Lung (tissue), 12 donors: ENCODE data around the gene ZKSCAN5. TPM values are rescaled to one million over a fixed set of nuclear protein-coding genes. Genes with fewer than 3 reads are reported as not detected.
"Not testable (repeated sequence)": the region's sequence is repeated elsewhere in the genome, so short reads cannot be mapped to it uniquely, and the experiment has no call there.

Experiments
- ATAC-seq: fragments of 200-7000 bp; cut with Tn5 transposase; one replicate; pipeline ENCODE4 v1.9.1; 2020; ENCODE audit warnings: moderate number of reproducible peaks; ENCODE audit not compliant: insufficient read depth, low FRiP score
- DNase-seq, 3 donors: peaks; one replicate each; pipeline ENCODE4 v3.0.0-alpha.2; 2013 to 2017
- H3K27ac ChIP-seq, 2 donors: one replicate each; pipeline ENCODE4 v1.5.1; 2013; ENCODE audit warnings: mild to moderate bottlenecking in 2 of 2, moderate library complexity in 2 of 2, control low read depth in 1 of 2, inconsistent platforms in 1 of 2, low read depth in 1 of 2, low read length in 1 of 2
- H3K27me3 ChIP-seq, 3 donors: one replicate each; pipeline ENCODE4 v1.5.1; 2013; ENCODE audit warnings: low read length in 2 of 3; ENCODE audit not compliant: control insufficient read depth in 3 of 3, insufficient read depth in 3 of 3
- H3K36me3 ChIP-seq, 4 donors: one replicate each; pipeline ENCODE4 v1.5.1; 2013; ENCODE audit warnings: low read length in 4 of 4, mild to moderate bottlenecking in 1 of 4, moderate library complexity in 1 of 4; ENCODE audit not compliant: control insufficient read depth in 4 of 4, insufficient read depth in 4 of 4
- H3K4me1 ChIP-seq, 5 donors: one replicate each; pipeline ENCODE4 v1.5.1; 2013; ENCODE audit warnings: low read length in 5 of 5, mild to moderate bottlenecking in 2 of 5, moderate library complexity in 1 of 5; ENCODE audit not compliant: control insufficient read depth in 5 of 5, insufficient read depth in 5 of 5
- H3K4me3 ChIP-seq: one replicate; pipeline ENCODE4 v1.5.1; 2013; ENCODE audit warnings: mild to moderate bottlenecking, control low read depth, moderate library complexity
- H3K9ac ChIP-seq, 2 donors: one replicate each; pipeline ENCODE4 v1.5.1; 2013; ENCODE audit warnings: low read length in 2 of 2, control low read depth in 1 of 2; ENCODE audit not compliant: insufficient read depth in 1 of 2
- H3K9me3 ChIP-seq, 4 donors: one replicate each; pipeline ENCODE4 v1.5.1; 2013; ENCODE audit warnings: low read length in 3 of 4, mild to moderate bottlenecking in 1 of 4, moderate library complexity in 1 of 4; ENCODE audit not compliant: control insufficient read depth in 4 of 4, insufficient read depth in 3 of 4
- WGBS, 2 donors: extraction: QIAGEN DNeasy Blood & Tissue Kit; methylation state at CpG; one replicate each; pipeline ENCODE4 v1.1.7; 2013; 5-methylcytosine and 5-hydroxymethylcytosine counted together
- polyA plus RNA-seq, 2 donors: library from polyadenylated mRNA; stranded (reverse); fragments of 200-250 nt; gene quantifications; one replicate each; pipeline ENCODE4 v1.2.1, GENCODE V29; 2013
- total RNA-seq, 2 donors: library from RNA; depleted of rRNA in 1 of 2; stranded (reverse); fragments of >200 nt in 1 of 2; gene quantifications; one replicate each; pipeline ENCODE4 v1.2.1, GENCODE V29; 2014 to 2021
- TF ChIP-seq, protein P1 (sequence below): IDR thresholded peaks from 2 replicates; pipeline ENCODE4 v1.5.1; 2012; ENCODE audit warnings: mild to moderate bottlenecking; ENCODE audit errors: control extremely low read depth, extremely low read depth
- donor health status: control.
- donor health status: control.
- donor health status: Bipolar disorder and iron deficiency.
- donor health status: healthy.
- donor health status: DM: yes; HTN: yes; CAD: no.

Gene ZKSCAN5
- total and polyA plus RNA-seq, 4 donors: 3.1 to 9.7 (median 6.2) TPM

- H3K9ac ChIP-seq: no peak overlapping the region
- H3K36me3 ChIP-seq: peaks cover 28 to 46% (median 33%) of the 10 kb centered on the region in 4 donors
- TF ChIP-seq, protein P1, sequence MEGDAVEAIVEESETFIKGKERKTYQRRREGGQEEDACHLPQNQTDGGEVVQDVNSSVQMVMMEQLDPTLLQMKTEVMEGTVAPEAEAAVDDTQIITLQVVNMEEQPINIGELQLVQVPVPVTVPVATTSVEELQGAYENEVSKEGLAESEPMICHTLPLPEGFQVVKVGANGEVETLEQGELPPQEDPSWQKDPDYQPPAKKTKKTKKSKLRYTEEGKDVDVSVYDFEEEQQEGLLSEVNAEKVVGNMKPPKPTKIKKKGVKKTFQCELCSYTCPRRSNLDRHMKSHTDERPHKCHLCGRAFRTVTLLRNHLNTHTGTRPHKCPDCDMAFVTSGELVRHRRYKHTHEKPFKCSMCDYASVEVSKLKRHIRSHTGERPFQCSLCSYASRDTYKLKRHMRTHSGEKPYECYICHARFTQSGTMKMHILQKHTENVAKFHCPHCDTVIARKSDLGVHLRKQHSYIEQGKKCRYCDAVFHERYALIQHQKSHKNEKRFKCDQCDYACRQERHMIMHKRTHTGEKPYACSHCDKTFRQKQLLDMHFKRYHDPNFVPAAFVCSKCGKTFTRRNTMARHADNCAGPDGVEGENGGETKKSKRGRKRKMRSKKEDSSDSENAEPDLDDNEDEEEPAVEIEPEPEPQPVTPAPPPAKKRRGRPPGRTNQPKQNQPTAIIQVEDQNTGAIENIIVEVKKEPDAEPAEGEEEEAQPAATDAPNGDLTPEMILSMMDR: no peak
- WGBS, 2 donors: 90 to 94% methylated on average over 10 of the region's 10 CpGs
- ATAC-seq (no peak), DNase-seq (no peak)
- no peaks in the 10 kb centered on the region for H3K27me3 ChIP-seq
- H3K9me3 ChIP-seq: no peaks in the 10 kb centered on the region
- H3K4me1 ChIP-seq: peaks cover 0 to 9% (median 8%) of the 10 kb centered on the region in 5 donors
- H3K4me3 ChIP-seq: no peak overlapping the region
- H3K27ac ChIP-seq: no peak overlapping the region
These were observed 59.2 kb downstream of the ZKSCAN5 start for GRCh38 chr7:99563650-99564049.

DNA sequence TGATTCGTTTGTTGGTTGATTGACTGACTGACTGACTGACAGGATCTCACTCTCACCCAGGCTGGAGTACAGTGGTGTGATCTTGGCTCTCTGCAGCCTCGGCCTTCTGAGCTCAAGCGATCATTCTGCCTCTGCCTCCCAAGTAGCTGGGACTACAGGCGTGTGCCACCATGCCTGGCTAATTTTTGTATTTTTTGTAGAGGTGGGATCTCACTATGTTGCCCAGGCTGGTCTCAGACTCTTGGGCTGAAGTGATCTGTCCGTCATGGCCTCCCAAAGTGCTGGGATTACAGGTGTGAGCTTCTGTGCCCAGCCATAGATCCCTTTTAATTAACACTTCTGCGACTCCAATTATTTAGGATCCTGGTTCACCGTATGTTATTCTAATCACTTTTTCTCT, 64.3 kb downstream of the ZKSCAN5 start:
- not testable (repeated sequence) for DNase-seq, H3K27me3 ChIP-seq, ATAC-seq, H3K27ac ChIP-seq, H3K9ac ChIP-seq, H3K4me3 ChIP-seq, H3K9me3 ChIP-seq, H3K4me1 ChIP-seq
- 97% methylated on average over 7 of the region's 7 CpGs for WGBS, 2 donors
- peaks cover 10 to 39% (median 29%) of the 10 kb centered on the region in 4 donors for H3K36me3 ChIP-seq

- no peaks in the 10 kb centered on the region for H3K27me3 ChIP-seq
- WGBS, 2 donors: 73 to 93% methylated on average over 3 of the region's 3 CpGs
These were observed 67.3 kb downstream of the ZKSCAN5 start for GRCh38 chr7:99571768-99572167.

GRCh38 chr7:99573257-99573656, 68.8 kb downstream of the ZKSCAN5 start:
- TF ChIP-seq, protein P1: no peak
- 96 to 97% methylated on average over 1 of the region's 1 CpG for WGBS, 2 donors
- H3K27ac ChIP-seq: no peak overlapping the region

More at GRCh38 chr7:99571768-99572167, 67.3 kb downstream of the ZKSCAN5 start:
- H3K9me3 ChIP-seq: no peaks in the 10 kb centered on the region
- H3K4me3 ChIP-seq: no peak overlapping the region
- ATAC-seq (no peak), DNase-seq (peak in 1 of 3 donors; percentile 29)
- no peaks in the 10 kb centered on the region for H3K4me1 ChIP-seq
- TF ChIP-seq, protein P1: no peak
- H3K36me3 ChIP-seq: peaks cover 0 to 29% (median 16%) of the 10 kb centered on the region in 4 donors
- H3K9ac ChIP-seq: no peak overlapping the region
- no peak overlapping the region for H3K27ac ChIP-seq

More at GRCh38 chr7:99573257-99573656, 68.8 kb downstream of the ZKSCAN5 start:
- DNase-seq (no peak), ATAC-seq (no peak)
- H3K27me3 ChIP-seq: no peaks in the 10 kb centered on the region
- H3K9me3 ChIP-seq: no peaks in the 10 kb centered on the region
- H3K9ac ChIP-seq: no peak overlapping the region
- peaks cover 0 to 4% (median 0%) of the 10 kb centered on the region in 5 donors for H3K4me1 ChIP-seq
- no peak overlapping the region for H3K4me3 ChIP-seq
- H3K36me3 ChIP-seq: peaks cover 0 to 29% (median 15%) of the 10 kb centered on the region in 4 donors
